H1 (cell line): ENCODE measurements around the gene FDPS. TPM values are rescaled to one million over a fixed set of nuclear protein-coding genes. Genes with fewer than 3 reads are reported as not detected.

Experiments
- BCL11A ChIP-seq, 2 experiments: IDR thresholded peaks; one replicate each; pipeline ENCODE4 v1.6.1; 2011; ENCODE audit warnings: low read depth in 2 of 2, low read length in 2 of 2, mild to moderate bottlenecking in 2 of 2
- CBX5 ChIP-seq: fragments of 300-800, 300-1000 bp; sonication (generic); IDR thresholded peaks from 2 replicates; pipeline ENCODE4 v1.7.1; 2016; ENCODE audit warnings: antibody characterized with exemption, low read length, low read depth
- CTBP2 ChIP-seq: IDR thresholded peaks from 2 replicates; pipeline ENCODE4 v1.7.0; 2011; ENCODE audit warnings: borderline replicate concordance, mild to moderate bottlenecking, moderate library complexity, mixed read lengths, low read length; ENCODE audit not compliant: insufficient read depth, insufficient read length
- KDM1A ChIP-seq: fragments of 200-600, 300-600 bp; sonication (generic); IDR thresholded peaks from 2 replicates; pipeline ENCODE4 v1.7.1; 2016; ENCODE audit warnings: mild to moderate bottlenecking, low read length, borderline replicate concordance
- NANOG ChIP-seq: IDR thresholded peaks from 2 replicates; pipeline ENCODE4 v1.6.1; 2011; ENCODE audit warnings: low read length, low read depth, mild to moderate bottlenecking, inconsistent platforms; ENCODE audit not compliant: insufficient read depth, poor library complexity, severe bottlenecking
- POLR2AphosphoS5 ChIP-seq: IDR thresholded peaks from 2 replicates; pipeline ENCODE4 v1.6.1; 2011; ENCODE audit warnings: low read depth, low read length
- RBBP5 ChIP-seq: IDR thresholded peaks from 2 replicates; pipeline ENCODE4 v1.7.1; 2012; ENCODE audit warnings: low read depth, mild to moderate bottlenecking, inconsistent platforms, low read length, moderate library complexity, borderline replicate concordance
- RNF2 ChIP-seq: fragments of 200-900, 300-1000 bp; sonication (generic); IDR thresholded peaks from 2 replicates; pipeline ENCODE4 v1.7.1; 2016; ENCODE audit warnings: borderline replicate concordance, low read depth, mild to moderate bottlenecking, antibody characterized with exemption, low read length; ENCODE audit not compliant: poor library complexity, severe bottlenecking; ENCODE audit errors: missing control alignments
- SAP30 ChIP-seq: fragments of 300-600 bp; sonication (generic); IDR thresholded peaks from 2 replicates; pipeline ENCODE4 v1.7.1; 2012; ENCODE audit warnings: low read length, moderate library complexity, mild to moderate bottlenecking, inconsistent platforms; ENCODE audit not compliant: insufficient read depth, insufficient replicate concordance
- SIX5 ChIP-seq: IDR thresholded peaks from 2 replicates; pipeline ENCODE4 v1.6.1; 2011; ENCODE audit warnings: mild to moderate bottlenecking, low read depth, low read length
- polyA plus RNA-seq, 7 experiments: library from polyadenylated mRNA; depleted of rRNA in 3 of 7; stranded (reverse) in 5 of 7; unstranded in 2 of 7; fragments of >200 nt in 5 of 7; fragments of 200-250 nt in 2 of 7; gene quantifications; 1 replicate in 5 of 7; 2 replicates in 1 of 7; 4 replicates in 1 of 7; pipeline versions ENCODE4 v1.2.1 to v1.2.3, GENCODE V29; 2011 to 2013; ENCODE audit warnings: missing spikeins in 2 of 7, mixed read lengths in 2 of 7
- total RNA-seq: library from RNA; stranded (reverse); fragmentation: NEBNext Ultra II Directional; extraction: Animal tissue kit (Norgen Biotek cat#: 25700); gene quantifications from 2 replicates; pipeline ENCODE4 v1.2.1, GENCODE V29; 2021
- TF ChIP-seq, protein P1 (sequence below): fragments of 300-600 bp; sonication (generic); IDR thresholded peaks from 2 replicates; pipeline ENCODE4 v1.7.1; 2012; ENCODE audit warnings: low read length, moderate library complexity, mild to moderate bottlenecking, inconsistent platforms; ENCODE audit not compliant: insufficient replicate concordance

FDPS gene
- total and polyA plus RNA-seq, 2 of the 8 experiments (the other 6 are each of a cell fraction or from before 2014, with no cell fraction given): 267 to 368 TPM

DNA sequence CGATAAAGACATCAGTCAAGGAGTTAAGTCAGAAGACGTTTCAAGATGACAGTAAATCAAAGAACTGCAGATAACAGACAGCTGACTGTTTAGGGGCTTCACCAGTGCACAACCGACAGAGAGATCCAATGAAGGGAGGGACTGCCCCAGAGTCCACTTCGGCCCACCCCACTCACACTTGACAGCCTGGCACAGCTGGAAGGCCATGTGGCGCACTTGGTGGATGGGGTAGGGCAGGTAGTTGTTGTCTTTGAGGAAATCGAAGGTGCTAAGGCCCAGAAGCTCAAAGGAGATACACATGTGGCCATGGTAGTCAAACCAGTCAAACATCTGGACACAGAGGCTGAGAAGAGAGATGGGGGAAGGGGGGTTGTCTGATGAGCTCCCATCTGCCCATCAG, 42.1 kb upstream of the FDPS start (continued):
- TF ChIP-seq, protein P1, sequence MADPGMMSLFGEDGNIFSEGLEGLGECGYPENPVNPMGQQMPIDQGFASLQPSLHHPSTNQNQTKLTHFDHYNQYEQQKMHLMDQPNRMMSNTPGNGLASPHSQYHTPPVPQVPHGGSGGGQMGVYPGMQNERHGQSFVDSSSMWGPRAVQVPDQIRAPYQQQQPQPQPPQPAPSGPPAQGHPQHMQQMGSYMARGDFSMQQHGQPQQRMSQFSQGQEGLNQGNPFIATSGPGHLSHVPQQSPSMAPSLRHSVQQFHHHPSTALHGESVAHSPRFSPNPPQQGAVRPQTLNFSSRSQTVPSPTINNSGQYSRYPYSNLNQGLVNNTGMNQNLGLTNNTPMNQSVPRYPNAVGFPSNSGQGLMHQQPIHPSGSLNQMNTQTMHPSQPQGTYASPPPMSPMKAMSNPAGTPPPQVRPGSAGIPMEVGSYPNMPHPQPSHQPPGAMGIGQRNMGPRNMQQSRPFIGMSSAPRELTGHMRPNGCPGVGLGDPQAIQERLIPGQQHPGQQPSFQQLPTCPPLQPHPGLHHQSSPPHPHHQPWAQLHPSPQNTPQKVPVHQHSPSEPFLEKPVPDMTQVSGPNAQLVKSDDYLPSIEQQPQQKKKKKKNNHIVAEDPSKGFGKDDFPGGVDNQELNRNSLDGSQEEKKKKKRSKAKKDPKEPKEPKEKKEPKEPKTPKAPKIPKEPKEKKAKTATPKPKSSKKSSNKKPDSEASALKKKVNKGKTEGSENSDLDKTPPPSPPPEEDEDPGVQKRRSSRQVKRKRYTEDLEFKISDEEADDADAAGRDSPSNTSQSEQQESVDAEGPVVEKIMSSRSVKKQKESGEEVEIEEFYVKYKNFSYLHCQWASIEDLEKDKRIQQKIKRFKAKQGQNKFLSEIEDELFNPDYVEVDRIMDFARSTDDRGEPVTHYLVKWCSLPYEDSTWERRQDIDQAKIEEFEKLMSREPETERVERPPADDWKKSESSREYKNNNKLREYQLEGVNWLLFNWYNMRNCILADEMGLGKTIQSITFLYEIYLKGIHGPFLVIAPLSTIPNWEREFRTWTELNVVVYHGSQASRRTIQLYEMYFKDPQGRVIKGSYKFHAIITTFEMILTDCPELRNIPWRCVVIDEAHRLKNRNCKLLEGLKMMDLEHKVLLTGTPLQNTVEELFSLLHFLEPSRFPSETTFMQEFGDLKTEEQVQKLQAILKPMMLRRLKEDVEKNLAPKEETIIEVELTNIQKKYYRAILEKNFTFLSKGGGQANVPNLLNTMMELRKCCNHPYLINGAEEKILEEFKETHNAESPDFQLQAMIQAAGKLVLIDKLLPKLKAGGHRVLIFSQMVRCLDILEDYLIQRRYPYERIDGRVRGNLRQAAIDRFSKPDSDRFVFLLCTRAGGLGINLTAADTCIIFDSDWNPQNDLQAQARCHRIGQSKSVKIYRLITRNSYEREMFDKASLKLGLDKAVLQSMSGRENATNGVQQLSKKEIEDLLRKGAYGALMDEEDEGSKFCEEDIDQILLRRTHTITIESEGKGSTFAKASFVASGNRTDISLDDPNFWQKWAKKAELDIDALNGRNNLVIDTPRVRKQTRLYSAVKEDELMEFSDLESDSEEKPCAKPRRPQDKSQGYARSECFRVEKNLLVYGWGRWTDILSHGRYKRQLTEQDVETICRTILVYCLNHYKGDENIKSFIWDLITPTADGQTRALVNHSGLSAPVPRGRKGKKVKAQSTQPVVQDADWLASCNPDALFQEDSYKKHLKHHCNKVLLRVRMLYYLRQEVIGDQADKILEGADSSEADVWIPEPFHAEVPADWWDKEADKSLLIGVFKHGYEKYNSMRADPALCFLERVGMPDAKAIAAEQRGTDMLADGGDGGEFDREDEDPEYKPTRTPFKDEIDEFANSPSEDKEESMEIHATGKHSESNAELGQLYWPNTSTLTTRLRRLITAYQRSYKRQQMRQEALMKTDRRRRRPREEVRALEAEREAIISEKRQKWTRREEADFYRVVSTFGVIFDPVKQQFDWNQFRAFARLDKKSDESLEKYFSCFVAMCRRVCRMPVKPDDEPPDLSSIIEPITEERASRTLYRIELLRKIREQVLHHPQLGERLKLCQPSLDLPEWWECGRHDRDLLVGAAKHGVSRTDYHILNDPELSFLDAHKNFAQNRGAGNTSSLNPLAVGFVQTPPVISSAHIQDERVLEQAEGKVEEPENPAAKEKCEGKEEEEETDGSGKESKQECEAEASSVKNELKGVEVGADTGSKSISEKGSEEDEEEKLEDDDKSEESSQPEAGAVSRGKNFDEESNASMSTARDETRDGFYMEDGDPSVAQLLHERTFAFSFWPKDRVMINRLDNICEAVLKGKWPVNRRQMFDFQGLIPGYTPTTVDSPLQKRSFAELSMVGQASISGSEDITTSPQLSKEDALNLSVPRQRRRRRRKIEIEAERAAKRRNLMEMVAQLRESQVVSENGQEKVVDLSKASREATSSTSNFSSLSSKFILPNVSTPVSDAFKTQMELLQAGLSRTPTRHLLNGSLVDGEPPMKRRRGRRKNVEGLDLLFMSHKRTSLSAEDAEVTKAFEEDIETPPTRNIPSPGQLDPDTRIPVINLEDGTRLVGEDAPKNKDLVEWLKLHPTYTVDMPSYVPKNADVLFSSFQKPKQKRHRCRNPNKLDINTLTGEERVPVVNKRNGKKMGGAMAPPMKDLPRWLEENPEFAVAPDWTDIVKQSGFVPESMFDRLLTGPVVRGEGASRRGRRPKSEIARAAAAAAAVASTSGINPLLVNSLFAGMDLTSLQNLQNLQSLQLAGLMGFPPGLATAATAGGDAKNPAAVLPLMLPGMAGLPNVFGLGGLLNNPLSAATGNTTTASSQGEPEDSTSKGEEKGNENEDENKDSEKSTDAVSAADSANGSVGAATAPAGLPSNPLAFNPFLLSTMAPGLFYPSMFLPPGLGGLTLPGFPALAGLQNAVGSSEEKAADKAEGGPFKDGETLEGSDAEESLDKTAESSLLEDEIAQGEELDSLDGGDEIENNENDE: no peak
- TF ChIP-seq POLR2AphosphoS5 (no peak), CBX5 (no peak), BCL11A (IDR thresholded peaks at IDR 0.05; ENCODE audit: low read depth in 2 of 2, low read length in 2 of 2) (no peak), SIX5 (no peak), SAP30 (no peak), KDM1A (no peak), RBBP5 (no peak), CTBP2 (no peak), NANOG (no peak), RNF2 (no peak)
